ENCODE data around the gene SFTPA1. TPM values are rescaled to one million over a fixed set of nuclear protein-coding genes. Genes with fewer than 3 reads are reported as not detected.
A peak's percentile ranks its signal among the peaks of the same experiment; 100 is the strongest.

Gene SFTPA1
- total RNA-seq, 2 experiments from 2014 or later, result not detected

GRCh38 chr10:79602953-79603352, 7.8 kb upstream of the SFTPA1 start:
- H2AFZ ChIP-seq (ENCODE audit: low read length), result 0 out of 2 replicates have a peak overlapping the region, but pooled peaks have one; percentile 7
- H3K79me2 ChIP-seq (ENCODE audit: insufficient read depth, low read depth, low read length), result no peaks in the 10 kb centered on the region
- peaks cover 42% of the 10 kb centered on the region; the same call in 1 of the 2 replicates for H3K9me3 ChIP-seq (ENCODE audit: low read length)
- BruUV-seq (replicated peaks), result no TSS peak
- peak overlapping the region; percentile 87 for H3K27ac ChIP-seq (ENCODE audit: low read depth, low read length, poor library complexity, severe bottlenecking)
- peak overlapping the region; percentile 21 for H3K4me3 ChIP-seq (ENCODE audit: low read depth, low read length, poor library complexity, severe bottlenecking)
- CTCF ChIA-PET (ENCODE audit: unreplicated experiment), result no interaction called here
- peaks cover 12% of the 10 kb centered on the region; the same call in 1 of the 2 replicates for H3K36me3 ChIP-seq (ENCODE audit: insufficient read depth, low read length)
- H4K20me1 ChIP-seq (ENCODE audit: insufficient read depth, low read length), result no peaks in the 10 kb centered on the region
- peak overlapping the region; percentile 67 for H3K4me2 ChIP-seq (ENCODE audit: low read length)
- POLR2A ChIA-PET, result no interaction called here
- TF ChIP-seq, protein P1, sequence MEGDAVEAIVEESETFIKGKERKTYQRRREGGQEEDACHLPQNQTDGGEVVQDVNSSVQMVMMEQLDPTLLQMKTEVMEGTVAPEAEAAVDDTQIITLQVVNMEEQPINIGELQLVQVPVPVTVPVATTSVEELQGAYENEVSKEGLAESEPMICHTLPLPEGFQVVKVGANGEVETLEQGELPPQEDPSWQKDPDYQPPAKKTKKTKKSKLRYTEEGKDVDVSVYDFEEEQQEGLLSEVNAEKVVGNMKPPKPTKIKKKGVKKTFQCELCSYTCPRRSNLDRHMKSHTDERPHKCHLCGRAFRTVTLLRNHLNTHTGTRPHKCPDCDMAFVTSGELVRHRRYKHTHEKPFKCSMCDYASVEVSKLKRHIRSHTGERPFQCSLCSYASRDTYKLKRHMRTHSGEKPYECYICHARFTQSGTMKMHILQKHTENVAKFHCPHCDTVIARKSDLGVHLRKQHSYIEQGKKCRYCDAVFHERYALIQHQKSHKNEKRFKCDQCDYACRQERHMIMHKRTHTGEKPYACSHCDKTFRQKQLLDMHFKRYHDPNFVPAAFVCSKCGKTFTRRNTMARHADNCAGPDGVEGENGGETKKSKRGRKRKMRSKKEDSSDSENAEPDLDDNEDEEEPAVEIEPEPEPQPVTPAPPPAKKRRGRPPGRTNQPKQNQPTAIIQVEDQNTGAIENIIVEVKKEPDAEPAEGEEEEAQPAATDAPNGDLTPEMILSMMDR (conservative IDR thresholded peaks at IDR 0.05; ENCODE audit: low read length), result peak; percentile 48; the same call in 1 of the 2 replicates
- no peak for TF ChIP-seq EZH2phosphoT487 (IDR thresholded peaks at IDR 0.05; ENCODE audit: borderline replicate concordance, low read depth, low read length)
- H3K9me2 ChIP-seq (ENCODE audit: insufficient read depth, low read length), result no peaks in the 10 kb centered on the region
- H3K4me1 ChIP-seq (ENCODE audit: insufficient read depth, low read length, poor library complexity, severe bottlenecking), result peaks cover 58% of the 10 kb centered on the region
- intact Hi-C loops (cut with micrococcal nuclease; ENCODE audit: unreplicated experiment), result loop anchor here (5.0 kb wide), 1 partner anchor 1301 kb away; no protein-coding TSS in a partner anchor
- peak; percentile 85 for DNase-seq (ENCODE audit: low spot score)

GRCh38 chr10:79604294-79604693, 6.4 kb upstream of the SFTPA1 start:
- intact Hi-C loops (cut with micrococcal nuclease; ENCODE audit: unreplicated experiment), result loop anchor here (5.0 kb wide), 1 partner anchor 1302 kb away; no protein-coding TSS in a partner anchor

GRCh38 chr10:79605308-79605707, 5.4 kb upstream of the SFTPA1 start:
- peaks cover 12% of the 10 kb centered on the region; the same call in 1 of the 2 replicates for H3K36me3 ChIP-seq (ENCODE audit: insufficient read depth, low read length)
- H3K9me2 ChIP-seq (ENCODE audit: insufficient read depth, low read length), result no peaks in the 10 kb centered on the region
- H3K27ac ChIP-seq (ENCODE audit: low read depth, low read length, poor library complexity, severe bottlenecking), result no peak overlapping the region
- no peak overlapping the region for H3K4me2 ChIP-seq (ENCODE audit: low read length)
- BruUV-seq (replicated peaks), result no TSS peak
- no peak overlapping the region for H2AFZ ChIP-seq (ENCODE audit: low read length)
- no peak for DNase-seq (ENCODE audit: low spot score)
- intact Hi-C loops (cut with micrococcal nuclease; ENCODE audit: unreplicated experiment), result no loop called here
- TF ChIP-seq, protein P1 (conservative IDR thresholded peaks at IDR 0.05; ENCODE audit: low read length), result no peak
- no peaks in the 10 kb centered on the region for H3K79me2 ChIP-seq (ENCODE audit: insufficient read depth, low read depth, low read length)
- H4K20me1 ChIP-seq (ENCODE audit: insufficient read depth, low read length), result no peaks in the 10 kb centered on the region
- ChIA-PET POLR2A (no interaction called here), CTCF (ENCODE audit: unreplicated experiment) (no interaction called here)
- peaks cover 58% of the 10 kb centered on the region for H3K4me1 ChIP-seq (ENCODE audit: insufficient read depth, low read length, poor library complexity, severe bottlenecking)
- H3K4me3 ChIP-seq (ENCODE audit: low read depth, low read length, poor library complexity, severe bottlenecking), result no peak overlapping the region
- peaks cover 20% of the 10 kb centered on the region; the same call in 1 of the 2 replicates for H3K9me3 ChIP-seq (ENCODE audit: low read length)

More at GRCh38 chr10:79604294-79604693, 6.4 kb upstream of the SFTPA1 start:
- TF ChIP-seq, protein P1 (conservative IDR thresholded peaks at IDR 0.05; ENCODE audit: low read length), result no peak
- no peak for TF ChIP-seq EZH2phosphoT487 (IDR thresholded peaks at IDR 0.05; ENCODE audit: borderline replicate concordance, low read depth, low read length)
- Histone ChIP-seq H3K36me3 (ENCODE audit: insufficient read depth, low read length) (peaks cover 12% of the 10 kb centered on the region; the same call in 1 of the 2 replicates), H3K4me2 (ENCODE audit: low read length) (peak overlapping the region; percentile 12; the same call in 1 of the 2 replicates), H3K79me2 (ENCODE audit: insufficient read depth, low read depth, low read length) (no peaks in the 10 kb centered on the region), H4K20me1 (ENCODE audit: insufficient read depth, low read length) (no peaks in the 10 kb centered on the region), H3K9me2 (ENCODE audit: insufficient read depth, low read length) (no peaks in the 10 kb centered on the region), H2AFZ (ENCODE audit: low read length) (no peak overlapping the region), H3K4me3 (ENCODE audit: low read depth, low read length, poor library complexity, severe bottlenecking) (no peak overlapping the region), H3K27ac (ENCODE audit: low read depth, low read length, poor library complexity, severe bottlenecking) (peak overlapping the region; percentile 87), H3K9me3 (ENCODE audit: low read length) (peaks cover 29% of the 10 kb centered on the region; the same call in 1 of the 2 replicates), H3K4me1 (ENCODE audit: insufficient read depth, low read length, poor library complexity, severe bottlenecking) (peaks cover 58% of the 10 kb centered on the region)
- ChIA-PET CTCF (ENCODE audit: unreplicated experiment) (no interaction called here), POLR2A (no interaction called here)
- DNase-seq (ENCODE audit: low spot score), result no peak
- BruUV-seq (replicated peaks), result no TSS peak
